HG03095 (cell line): ENCODE results near the gene COMMD1.
"Not testable (repeated sequence)": the region's sequence is repeated elsewhere in the genome, so short reads cannot be mapped to it uniquely, and the experiment has no call there.

Source experiments
- ATAC-seq: cut with Tn5 transposase; IDR thresholded peaks from one replicate; pipeline ENCODE4 v1.9.1; 2021; ENCODE audit warnings: moderate library complexity; ENCODE audit not compliant: unreplicated experiment

Gene COMMD1

DNA sequence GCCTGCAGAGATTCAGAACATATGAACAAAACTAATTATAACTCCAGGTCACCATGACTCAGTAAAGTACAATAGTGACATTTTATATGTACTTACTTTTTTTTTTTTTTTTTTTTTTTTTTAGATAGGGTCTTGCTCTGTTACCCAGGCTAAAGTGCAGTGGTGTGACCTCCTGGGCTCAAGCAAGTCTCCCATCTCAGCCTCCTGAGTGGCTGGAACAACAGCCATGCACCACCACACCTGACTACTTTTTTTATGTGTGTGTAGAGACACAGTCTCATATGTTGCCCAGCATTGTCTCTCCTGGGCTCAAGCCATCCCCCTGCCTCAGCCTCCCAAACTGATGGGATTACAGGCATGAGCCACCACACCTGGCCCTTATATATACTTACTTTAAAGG is 159.8 kb downstream of the COMMD1 start:
- no peak for ATAC-seq

DNA sequence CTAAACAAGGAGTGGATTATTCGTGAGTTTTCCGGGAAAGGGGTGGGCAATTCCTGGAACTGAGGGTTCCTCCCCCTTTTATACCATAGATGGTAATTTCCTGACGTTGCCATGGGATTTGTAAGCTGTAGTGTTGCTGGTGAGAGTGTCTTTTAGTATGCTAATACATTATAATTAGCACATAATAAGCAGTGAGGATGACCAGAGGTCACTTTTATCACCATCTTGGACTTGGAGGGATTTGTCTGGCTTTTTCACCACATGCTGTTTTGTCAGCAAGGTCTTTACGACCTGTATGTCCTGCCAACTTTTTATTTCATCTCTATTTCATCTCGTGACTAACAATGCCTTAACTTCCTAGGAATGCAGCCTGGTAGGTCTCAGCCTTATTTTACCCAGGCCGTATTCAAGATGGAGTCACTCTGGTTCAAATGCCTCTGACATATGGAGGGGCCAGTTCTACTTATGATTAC is 165.7 kb downstream of the COMMD1 start:
- ATAC-seq = no peak

DNA sequence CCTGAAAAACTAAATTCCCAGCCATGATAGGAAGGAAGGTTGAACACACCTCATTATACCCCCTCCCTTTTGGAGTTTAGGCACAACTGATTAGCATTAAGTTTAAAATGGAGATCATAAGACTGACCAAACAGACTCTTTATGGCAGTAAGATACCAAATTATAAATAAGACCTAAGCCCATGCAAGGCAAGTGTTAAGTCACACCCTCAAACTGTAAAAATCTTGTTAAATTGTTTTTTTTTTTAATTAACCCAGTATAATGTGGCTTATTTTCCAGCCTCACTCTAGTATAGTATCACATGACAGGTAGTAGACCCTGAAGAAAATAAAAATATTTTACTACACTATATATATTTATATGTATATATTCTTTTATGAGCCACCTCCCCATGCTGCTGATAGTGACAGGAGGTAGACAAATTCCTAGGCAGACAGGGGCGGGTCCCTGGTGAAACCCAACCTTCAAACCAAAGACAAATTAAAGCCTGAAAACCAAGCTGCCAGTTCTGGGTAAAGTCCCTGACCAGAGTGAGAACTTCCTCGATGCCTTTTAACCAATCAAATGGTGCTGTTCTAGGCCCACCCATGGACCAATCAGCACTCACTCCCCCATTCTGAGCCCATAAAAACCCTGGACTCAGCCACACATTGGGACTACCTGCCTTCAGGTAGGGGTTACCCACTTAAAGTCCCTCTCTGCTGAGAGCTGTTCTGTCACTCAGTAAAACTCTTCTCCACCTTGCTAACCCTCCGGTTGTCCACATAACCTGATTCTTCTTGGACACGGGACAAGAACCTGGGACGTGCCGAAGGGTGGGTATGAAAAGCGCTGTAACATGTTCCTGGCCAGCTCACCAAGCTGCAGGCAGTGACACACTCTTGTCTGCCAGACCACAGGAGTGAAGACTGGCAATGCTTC is 166.5 kb downstream of the COMMD1 start:
- no peak for ATAC-seq

DNA sequence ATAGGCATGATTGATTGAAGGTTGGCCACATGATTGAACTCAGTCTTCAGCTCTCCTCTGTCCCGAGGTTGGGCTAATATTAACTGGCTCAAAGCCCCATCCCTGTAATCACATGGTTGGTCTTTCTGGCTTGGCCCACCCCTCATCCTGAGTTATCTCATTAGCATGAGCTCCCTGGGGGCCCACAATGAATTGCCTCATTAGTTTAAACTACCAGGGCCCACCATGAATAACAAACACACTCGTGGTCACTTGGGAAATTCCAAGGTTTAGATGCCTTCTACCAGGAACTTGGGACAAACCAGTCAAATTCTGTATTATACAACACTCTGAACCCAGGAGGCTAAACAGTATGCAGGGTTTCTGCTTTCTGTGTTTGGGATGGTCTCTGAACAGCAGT is 168.8 kb downstream of the COMMD1 start:
- no peak for ATAC-seq

DNA sequence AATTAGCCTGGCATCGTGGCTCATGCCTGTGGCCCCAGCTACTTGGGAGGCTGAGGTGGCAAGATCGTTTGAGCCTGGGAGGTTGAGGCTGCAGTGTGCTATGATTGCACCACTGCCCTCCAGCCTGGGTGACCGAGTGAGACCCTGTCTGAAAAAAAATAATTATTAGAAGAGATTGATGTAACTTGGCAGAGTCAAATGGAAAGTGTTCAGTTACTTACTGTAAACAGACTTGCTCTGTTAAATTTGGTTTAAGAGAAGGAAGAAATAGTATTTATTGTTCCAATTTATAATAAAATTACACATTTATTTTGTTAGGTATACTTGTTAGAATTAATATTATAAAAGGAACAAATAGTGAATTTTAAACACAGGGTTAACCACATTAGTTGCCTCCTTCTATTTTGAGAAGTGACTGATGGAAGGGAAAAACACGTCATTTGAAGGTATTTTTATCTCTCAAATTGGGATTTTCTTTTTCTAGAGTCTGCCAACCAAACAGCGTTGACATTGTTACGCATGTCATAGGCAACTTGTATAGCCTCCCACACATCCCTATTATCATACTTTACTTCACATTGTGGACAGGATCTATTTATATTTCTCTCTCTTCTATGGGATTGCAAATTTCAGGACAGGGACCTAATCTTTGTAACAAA is 171.6 kb downstream of the COMMD1 start:
- ATAC-seq = no peak

DNA sequence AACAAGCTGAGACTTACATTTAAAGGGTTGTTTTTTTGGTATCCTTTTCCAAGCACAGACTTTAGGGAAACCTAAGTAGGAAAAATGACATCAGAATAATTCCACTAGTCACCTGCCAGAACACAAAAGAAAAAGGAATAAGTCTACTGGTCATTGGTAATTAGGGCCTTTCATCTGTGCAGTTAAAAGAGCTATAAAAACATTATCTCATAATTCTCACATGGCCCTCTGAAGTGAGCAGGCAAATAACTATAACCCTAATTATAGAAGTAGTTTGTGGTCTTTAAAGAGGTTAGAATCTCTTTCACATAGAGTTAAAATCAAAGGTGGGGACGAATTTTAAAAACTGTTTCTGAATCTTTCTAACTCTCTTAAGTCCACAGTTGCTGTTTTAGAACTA is 179.3 kb downstream of the COMMD1 start:
- no peak for ATAC-seq

DNA sequence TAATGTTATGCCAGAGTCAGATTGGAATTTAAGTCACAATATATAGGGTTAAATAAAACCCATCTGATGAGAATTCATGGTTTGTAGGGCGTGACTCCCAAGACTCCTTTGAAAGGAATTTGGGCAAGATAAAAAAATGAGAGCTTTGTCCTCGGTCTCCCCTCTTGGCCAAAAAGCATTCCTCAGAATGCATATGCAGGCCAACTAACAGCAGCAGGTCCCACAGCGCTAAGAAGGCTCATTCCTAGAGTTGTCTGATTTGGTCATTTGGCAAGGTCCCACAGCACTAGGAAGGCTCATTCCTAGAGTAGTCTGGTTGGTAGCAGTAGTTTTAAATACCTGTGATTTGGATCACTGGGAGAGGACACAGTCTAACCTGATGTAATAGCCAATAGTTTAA is 184.2 kb downstream of the COMMD1 start:
- no peak for ATAC-seq

DNA sequence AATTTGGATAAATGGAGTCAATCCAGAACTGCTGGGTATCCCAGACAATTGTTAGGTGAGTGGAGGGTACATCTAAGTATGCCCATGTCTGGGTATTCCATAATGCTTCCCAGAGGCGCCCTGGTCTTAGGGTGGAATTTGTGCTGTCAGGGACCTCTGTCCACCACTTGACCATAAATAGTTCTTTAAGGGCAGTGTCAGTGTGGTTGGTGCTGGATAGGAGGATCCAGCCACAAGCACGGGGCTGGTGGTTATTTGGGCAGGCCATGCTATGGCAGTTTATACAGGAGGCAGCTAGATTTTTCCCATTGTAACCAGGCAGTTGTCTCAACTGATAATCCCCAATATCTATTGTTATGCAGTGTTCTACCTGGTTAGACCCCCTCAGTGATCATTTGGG is 186.0 kb downstream of the COMMD1 start:
- ATAC-seq = no peak

DNA sequence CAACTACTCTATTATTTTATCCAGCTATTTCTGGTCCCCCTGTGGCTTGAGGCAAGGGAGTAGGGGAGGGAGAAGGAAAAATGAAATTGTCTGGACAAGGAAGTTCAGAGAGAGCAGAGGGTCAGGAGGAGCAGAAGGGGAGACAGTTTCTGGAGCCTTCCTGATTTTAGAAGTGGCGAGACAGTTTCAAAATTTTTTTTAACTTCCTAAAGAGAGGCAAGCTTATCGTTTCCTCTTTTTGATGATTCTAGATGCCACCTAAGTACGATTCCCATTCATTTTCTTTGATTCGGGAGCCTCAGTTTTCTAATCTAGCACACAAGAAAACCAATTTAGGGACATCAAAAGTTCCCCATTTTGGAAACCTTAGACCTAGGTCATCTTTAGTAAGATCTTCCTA is 193.6 kb downstream of the COMMD1 start:
- ATAC-seq = peak; percentile 4

DNA sequence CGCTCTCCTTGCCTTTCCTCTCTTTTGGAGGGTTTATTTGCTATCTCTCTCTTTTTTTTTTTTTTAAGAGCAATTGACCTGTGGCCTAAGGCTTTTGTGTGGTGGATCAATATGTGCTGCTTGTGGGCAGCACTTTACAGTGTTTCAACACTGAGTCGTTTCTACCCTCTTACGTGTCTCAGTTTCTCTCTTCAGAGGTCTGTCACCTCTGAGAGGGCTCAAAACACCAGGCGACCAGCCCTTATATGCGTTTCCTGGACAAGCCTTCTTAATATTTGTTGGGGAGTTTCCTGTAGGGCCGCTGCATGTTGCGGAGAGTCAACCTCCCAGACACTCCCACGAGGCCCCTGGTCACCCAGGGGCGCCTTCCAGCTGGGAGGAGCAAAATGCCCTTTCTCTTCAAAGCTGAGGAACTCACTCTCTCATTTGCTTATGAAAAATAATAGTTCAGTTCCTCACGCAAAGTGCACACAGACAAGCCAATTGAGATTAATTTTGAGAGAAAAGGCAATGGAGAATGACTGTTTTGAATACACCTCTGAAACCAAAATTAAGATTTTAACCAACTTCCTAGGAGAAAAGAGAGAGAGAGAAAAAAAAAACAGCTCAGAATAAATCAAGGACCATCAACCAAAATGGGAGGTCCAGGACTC is 194.2 kb downstream of the COMMD1 start:
- peak; percentile 87 for ATAC-seq

DNA sequence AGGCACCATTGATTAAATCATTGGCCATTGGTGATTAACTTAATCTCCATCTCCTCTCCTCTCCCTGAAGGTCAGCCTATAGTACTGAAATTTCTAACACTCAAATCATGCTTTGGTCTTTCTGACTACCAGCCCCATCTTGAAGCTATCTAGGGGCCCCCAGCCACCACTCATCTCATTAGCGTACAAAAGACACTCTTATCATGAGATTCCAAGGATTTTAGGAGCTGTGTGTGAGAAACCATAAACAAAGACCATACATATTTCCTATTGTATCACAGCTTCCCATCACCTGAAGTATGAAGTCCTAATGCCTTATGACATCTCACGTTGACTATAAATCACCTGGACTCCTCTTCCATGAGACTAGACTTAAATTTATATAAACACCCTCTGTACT is 196.4 kb downstream of the COMMD1 start:
- no peak for ATAC-seq

DNA sequence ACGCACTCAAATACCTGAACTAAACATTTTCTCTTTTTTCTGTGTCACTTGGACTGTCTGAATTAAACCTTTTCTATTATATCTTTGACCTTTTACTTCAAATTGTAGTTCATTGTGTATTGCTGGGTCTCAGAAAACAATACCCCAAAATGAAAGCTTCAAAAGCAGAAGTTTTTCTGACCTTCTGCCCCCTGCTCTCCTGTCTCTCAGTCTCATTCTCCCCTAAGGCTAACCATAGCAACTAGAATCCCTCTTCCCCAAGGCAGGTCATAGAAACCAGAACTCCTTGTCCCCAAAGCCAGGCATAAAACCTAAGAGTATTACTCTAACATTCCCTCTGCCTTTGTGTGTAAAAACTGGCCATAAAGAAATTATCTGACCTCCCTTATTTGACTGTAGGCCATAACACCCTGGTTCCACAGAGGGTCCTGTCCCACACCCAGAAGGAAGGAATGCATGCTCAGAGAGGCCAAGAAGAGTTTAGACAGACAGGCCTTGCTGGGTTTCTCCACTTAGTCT is 197.0 kb downstream of the COMMD1 start:
- ATAC-seq = no peak

DNA sequence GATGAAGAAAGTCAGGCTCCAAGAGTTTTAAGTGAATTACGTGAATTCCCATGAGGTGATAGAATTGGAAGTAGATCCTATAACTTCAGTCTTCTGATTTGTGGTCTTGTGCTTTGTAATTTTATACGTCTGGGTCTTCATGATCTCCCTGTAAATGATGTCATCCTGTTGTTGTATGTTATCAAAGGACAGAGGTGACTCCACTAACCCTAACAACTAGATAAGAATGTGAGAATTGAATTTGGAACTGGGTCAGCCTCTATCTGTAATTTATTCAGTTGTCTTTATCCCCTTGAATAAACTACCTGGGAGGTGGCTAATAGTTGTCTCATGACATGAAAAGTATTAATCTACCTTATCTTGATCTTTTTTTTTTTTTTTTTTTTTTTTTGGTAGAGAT is 204.1 kb downstream of the COMMD1 start:
- ATAC-seq = no peak

DNA sequence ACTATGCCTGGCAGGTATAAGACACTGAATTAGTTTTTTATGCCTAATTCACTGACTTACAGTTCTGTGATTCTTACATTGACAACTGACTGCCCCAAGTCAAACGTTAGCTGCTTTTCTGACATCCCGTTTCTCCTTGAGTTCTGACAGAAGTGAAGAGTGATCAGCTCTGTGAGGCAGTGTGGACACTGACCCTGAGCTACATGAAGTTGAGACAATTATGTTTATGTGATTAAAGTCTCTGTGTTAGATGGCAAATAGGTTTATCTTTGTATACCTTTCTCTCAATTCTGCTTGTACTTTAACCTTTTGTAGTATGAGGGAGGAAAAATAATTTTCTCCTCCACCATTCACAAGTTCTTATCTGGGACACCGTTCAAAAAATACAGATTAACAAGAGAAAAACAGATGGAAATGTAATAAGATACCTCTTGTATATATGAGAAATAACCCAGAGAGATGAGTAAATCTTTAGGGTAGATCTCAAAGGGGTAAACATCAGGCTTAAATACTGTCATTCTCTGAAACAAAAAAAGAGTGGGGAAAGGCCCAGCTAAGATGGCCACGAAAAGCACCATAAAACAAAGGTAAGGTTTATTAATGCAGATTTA is 205.0 kb downstream of the COMMD1 start:
- ATAC-seq = no peak

DNA sequence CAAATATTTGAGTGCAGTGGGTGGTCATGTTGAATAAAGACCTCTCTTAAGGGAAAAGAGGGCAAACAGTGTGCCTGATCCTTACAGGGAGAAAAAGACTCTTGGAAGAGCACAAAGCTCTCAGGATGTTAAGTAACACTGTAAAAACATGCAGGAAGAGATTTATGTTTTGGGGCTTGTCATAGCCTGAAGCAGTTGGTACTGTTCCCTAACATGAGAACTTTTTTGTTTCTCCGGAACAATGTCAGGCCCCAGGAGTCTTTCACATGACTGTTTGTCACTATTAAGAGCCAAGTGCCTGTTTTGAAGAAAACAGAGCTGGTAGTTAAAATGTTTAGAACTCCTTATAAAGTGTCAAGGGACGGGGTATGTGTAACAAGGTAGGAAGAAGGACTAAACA is 206.7 kb downstream of the COMMD1 start:
- ATAC-seq = no peak

DNA sequence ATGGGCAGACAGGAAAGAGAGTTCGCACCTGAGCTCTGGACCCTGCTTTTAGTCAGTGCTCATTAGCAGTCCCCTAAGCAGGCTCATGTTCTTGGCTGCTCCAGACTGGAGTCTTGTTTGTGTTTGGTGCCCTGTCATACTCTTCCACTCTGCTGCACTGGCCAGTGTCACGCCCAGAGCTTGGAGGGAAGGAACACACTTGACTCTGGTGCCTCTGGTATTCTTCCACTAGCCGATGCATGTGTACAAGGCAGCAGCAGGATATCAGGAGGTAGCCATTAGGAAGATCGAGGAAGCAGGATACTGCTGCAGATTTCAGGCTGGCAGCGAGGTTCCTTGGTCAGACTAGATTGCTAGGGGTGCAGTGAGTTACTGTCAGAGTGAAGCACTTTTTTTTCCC is 209.1 kb downstream of the COMMD1 start:
- ATAC-seq = no peak

DNA sequence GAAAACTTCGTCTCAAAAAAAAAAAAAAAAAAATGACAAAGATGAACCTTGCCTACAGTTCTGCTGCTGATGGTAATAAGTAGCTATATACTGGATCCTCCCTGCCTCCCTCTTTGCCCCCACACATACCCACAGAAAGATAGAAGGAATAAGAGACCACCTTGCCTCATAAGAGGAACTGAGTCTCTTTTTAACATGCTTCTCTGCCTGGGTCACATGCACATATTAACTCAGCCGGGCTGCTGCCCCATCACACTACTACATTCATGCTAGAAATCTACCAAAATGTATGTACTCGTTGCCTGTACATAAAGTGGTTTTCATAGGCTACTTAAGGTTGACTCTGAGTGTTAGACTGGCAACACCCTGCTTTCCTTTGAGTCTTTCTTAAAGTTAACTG is 211.5 kb downstream of the COMMD1 start:
- no peak for ATAC-seq

DNA sequence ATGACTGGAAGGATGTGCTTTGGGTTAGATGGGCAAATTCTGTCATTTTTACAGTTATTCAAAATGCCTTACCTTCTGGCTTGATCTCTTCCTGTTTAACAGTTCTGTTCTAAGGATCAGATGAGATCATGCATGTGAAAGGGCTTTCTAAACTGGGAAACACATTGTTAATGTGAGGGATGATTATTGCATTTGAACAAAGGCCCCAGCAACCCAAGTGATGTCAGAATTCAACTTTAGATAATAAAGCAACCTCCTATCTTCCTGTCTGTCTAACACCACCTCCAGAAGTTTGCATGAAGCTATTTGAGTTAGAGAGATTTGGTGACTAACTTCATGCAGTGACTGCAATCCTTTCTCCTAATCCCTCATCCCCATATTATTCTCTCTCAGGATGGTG is 212.7 kb downstream of the COMMD1 start:
- ATAC-seq = no peak

DNA sequence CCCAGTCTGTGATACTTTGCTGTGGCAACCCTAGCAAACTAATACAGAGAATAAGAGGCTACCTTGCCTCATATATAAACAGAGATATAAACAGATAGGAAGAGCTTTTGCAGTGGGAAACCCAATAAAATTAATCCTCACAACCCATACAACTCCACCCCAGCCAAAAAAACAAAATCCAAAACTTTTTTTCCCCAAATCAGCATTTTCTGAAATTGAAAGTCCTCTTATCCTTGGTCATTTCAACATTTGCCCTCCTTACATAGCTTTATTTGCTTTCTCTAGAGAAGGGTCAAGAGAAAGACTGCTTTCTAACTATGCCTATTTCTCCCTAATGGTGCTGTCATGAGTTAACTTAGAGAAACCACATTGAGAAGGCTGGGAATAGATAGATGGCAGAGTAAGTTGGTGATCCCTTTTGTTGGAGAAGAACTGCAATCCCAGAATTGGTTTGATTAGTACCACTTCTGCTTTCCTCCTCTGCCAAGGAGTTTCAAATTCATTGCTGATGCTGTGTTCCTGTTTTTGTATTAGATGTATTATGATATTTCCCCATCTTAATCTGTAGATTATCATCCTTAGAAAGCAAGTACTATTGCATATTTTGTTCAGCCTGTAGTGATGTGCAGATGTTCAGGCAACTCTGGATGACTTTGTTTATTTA is 214.0 kb downstream of the COMMD1 start:
- no peak for ATAC-seq

DNA sequence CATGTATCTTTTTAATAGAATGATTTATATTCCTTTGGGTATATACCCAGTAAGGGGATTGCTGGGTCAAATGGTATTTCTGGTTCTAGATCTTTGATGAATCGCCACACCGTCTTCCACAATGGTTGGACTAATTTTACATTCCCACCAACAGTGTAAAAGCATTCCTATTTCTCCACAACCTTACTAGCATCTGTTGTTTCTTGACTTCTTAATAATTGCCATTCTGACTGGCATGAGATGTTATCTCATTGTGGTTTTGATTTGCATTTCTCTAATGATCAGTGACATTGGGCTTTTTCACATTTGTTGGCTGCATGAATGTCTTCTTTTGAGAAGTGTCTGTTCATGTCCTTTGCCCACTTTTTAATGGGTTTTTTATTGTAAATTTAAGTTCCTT is 220.8 kb downstream of the COMMD1 start:
- not testable (repeated sequence) for ATAC-seq
